OCI-LY3 (cell line): ENCODE measurements around the gene GSTT2B.

Experiments
- H2AFZ ChIP-seq: fragments of 200-600, 300-600 bp; shearing (Covaris generic); 2 replicates; pipeline ENCODE4 v1.6.0; 2014; ENCODE audit warnings: antibody characterized with exemption, low read depth, low read length
- H3K27ac ChIP-seq: fragments of 200-600, 300-600 bp; sonication (generic); 2 replicates; pipeline ENCODE4 v1.5.1; 2014; ENCODE audit warnings: mild to moderate bottlenecking, low read length, moderate library complexity, mixed read lengths
- H3K27me3 ChIP-seq: fragments of 200-600, 300-600 bp; sonication (generic); 2 replicates; pipeline ENCODE4 v1.6.1; 2014; ENCODE audit warnings: low read depth, low read length, mixed read lengths
- H3K36me3 ChIP-seq: fragments of 200-600, 300-600 bp; sonication (generic); replicated peaks from 2 replicates; pipeline ENCODE3; 2014; ENCODE audit warnings: low read depth, low read length, mixed read lengths
- H3K4me1 ChIP-seq: fragments of 300-600, 200-600 bp; sonication (generic); 2 replicates; pipeline ENCODE4 v1.6.1; 2014; ENCODE audit warnings: low read length, mixed read lengths
- H3K4me2 ChIP-seq: fragments of 200-600, 300-600 bp; sonication (generic); 2 replicates; pipeline ENCODE4 v1.6.1; 2014; ENCODE audit warnings: low read length, mixed read lengths
- H3K4me3 ChIP-seq: fragments of 300-600, 200-600 bp; sonication (generic); 2 replicates; pipeline ENCODE4 v1.5.1; 2014; ENCODE audit warnings: antibody characterized with exemption, mild to moderate bottlenecking, low read length, moderate library complexity
- H3K79me2 ChIP-seq: fragments of 300-600, 200-600 bp; shearing (Covaris generic); 2 replicates; pipeline ENCODE4 v1.6.1; 2014; ENCODE audit warnings: mild to moderate bottlenecking, low read length, mixed read lengths
- H3K9ac ChIP-seq: fragments of 300-600, 200-600 bp; shearing (Covaris generic); 2 replicates; pipeline ENCODE4 v1.6.0; 2014; ENCODE audit warnings: mild to moderate bottlenecking, low read length, moderate library complexity
- H3K9me3 ChIP-seq: fragments of 200-600, 300-600 bp; shearing (Covaris generic); 2 replicates; pipeline ENCODE4 v1.6.1; 2014; ENCODE audit warnings: low read length, mixed read lengths; ENCODE audit not compliant: insufficient read depth
- H4K20me1 ChIP-seq: fragments of 200-600, 300-600 bp; sonication (generic); 2 replicates; pipeline ENCODE4 v1.6.1; 2016; ENCODE audit warnings: low read length, mixed read lengths; ENCODE audit not compliant: insufficient read depth
- CTCF ChIP-seq: fragments of 200-600, 300-600 bp; sonication (generic); IDR thresholded peaks from 2 replicates; pipeline ENCODE4 v1.5.1; 2014; ENCODE audit warnings: antibody characterized with exemption, low read length, low read depth
- EZH2phosphoT487 ChIP-seq: fragments of 200-600 bp; shearing (Covaris generic); IDR thresholded peaks from 2 replicates; pipeline ENCODE4 v1.6.1; 2018; ENCODE audit warnings: antibody characterized with exemption, mixed run types, low read depth

GSTT2B gene

GRCh38 chr22:24005201-24005600 is 44.2 kb upstream of the GSTT2B start, which contains the start of gene GSTT4:
Gene GSTT4, minus strand, starts transcription at chr22:24005453. Its CDS starts 97 bp downstream, at chr22:24005356.
- H3K36me3 ChIP-seq: no peaks in the 10 kb centered on the region
- no peaks in the 10 kb centered on the region for H3K27me3 ChIP-seq
- no peak within 1 kb of the TSS for H3K4me3 ChIP-seq
- H4K20me1 ChIP-seq: no peaks in the 10 kb centered on the region
- H3K9me3 ChIP-seq: no peaks in the 10 kb centered on the region
- H3K4me1 ChIP-seq: no peaks in the 10 kb centered on the region
- no peaks in the 10 kb centered on the region for H3K79me2 ChIP-seq
- H3K27ac ChIP-seq: no peak within 1 kb of the TSS
- no peak within 1 kb of the TSS for H3K4me2 ChIP-seq
- no peak within 1 kb of the TSS for H3K9ac ChIP-seq
- TF ChIP-seq CTCF: no peak
- H2AFZ ChIP-seq: no peak within 1 kb of the TSS

- no peaks in the 10 kb centered on the region for H3K79me2 ChIP-seq
- H2AFZ ChIP-seq: no peak overlapping the region
- no peaks in the 10 kb centered on the region for H3K9me3 ChIP-seq
- no peaks in the 10 kb centered on the region for H4K20me1 ChIP-seq
- TF ChIP-seq CTCF: no peak
- TF ChIP-seq EZH2phosphoT487: no peak
- no peak overlapping the region for H3K4me2 ChIP-seq
- no peaks in the 10 kb centered on the region for H3K36me3 ChIP-seq
- no peaks in the 10 kb centered on the region for H3K27me3 ChIP-seq
- no peak overlapping the region for H3K27ac ChIP-seq
- H3K9ac ChIP-seq: no peak overlapping the region
- H3K4me3 ChIP-seq: no peak overlapping the region
- no peaks in the 10 kb centered on the region for H3K4me1 ChIP-seq
Observed at GRCh38 chr22:24003887-24004286, 42.9 kb upstream of the GSTT2B start.

- Histone ChIP-seq H3K4me2 (no peak overlapping the region), H3K27ac (no peak overlapping the region), H3K36me3 (no peaks in the 10 kb centered on the region), H4K20me1 (no peaks in the 10 kb centered on the region), H2AFZ (no peak overlapping the region), H3K27me3 (no peaks in the 10 kb centered on the region), H3K9me3 (no peaks in the 10 kb centered on the region), H3K4me3 (no peak overlapping the region), H3K4me1 (no peaks in the 10 kb centered on the region), H3K79me2 (no peaks in the 10 kb centered on the region), H3K9ac (no peak overlapping the region)
- TF ChIP-seq CTCF: no peak
- TF ChIP-seq EZH2phosphoT487: no peak
Observed at GRCh38 chr22:24002851-24003250, 41.9 kb upstream of the GSTT2B start.

- Histone ChIP-seq H3K9ac (no peak overlapping the region), H4K20me1 (no peaks in the 10 kb centered on the region), H2AFZ (no peak overlapping the region), H3K4me2 (no peak overlapping the region), H3K4me3 (no peak overlapping the region), H3K27me3 (no peaks in the 10 kb centered on the region), H3K27ac (no peak overlapping the region), H3K79me2 (no peaks in the 10 kb centered on the region), H3K9me3 (no peaks in the 10 kb centered on the region), H3K4me1 (no peaks in the 10 kb centered on the region), H3K36me3 (no peaks in the 10 kb centered on the region)
- TF ChIP-seq CTCF: no peak
- no peak for TF ChIP-seq EZH2phosphoT487
Observed at GRCh38 chr22:24002272-24002671, 41.3 kb upstream of the GSTT2B start.
